Peyer's patch (tissue), 4 donors: Measurements from ENCODE around the gene GRHL3. TPM values are rescaled to one million over a fixed set of nuclear protein-coding genes. Genes with fewer than 3 reads are reported as not detected.

Experiments
- DNase-seq, 3 donors: peaks; one replicate each; pipeline ENCODE4 v3.0.0-alpha.2; 2017 to 2019
- H3K27ac ChIP-seq, 4 donors: fragments of 200-600 bp; sonication (generic); one replicate each; pipeline ENCODE4 v1.5.1; 2016 to 2019
- H3K27me3 ChIP-seq, 2 donors: fragments of 200-600 bp; sonication (generic); one replicate each; pipeline ENCODE4 v1.5.1; 2019
- H3K36me3 ChIP-seq, 3 donors: fragments of 200-600 bp; sonication (generic); one replicate each; pipeline ENCODE4 v1.5.1; 2016 to 2019
- H3K4me1 ChIP-seq, 4 donors: fragments of 200-600 bp; sonication (generic); one replicate each; pipeline ENCODE4 v1.5.1; 2016 to 2019
- H3K4me3 ChIP-seq, 4 donors: fragments of 200-600 bp; sonication (generic); 1 replicate in 3 of 4; 2 replicates in 1 of 4; pipeline ENCODE4 v1.5.1; 2016 to 2019; ENCODE audit warnings: mild to moderate bottlenecking in 1 of 4
- H3K9me3 ChIP-seq, 4 donors: fragments of 200-600 bp; sonication (generic); one replicate each; pipeline ENCODE4 v1.5.1; 2016 to 2019; ENCODE audit warnings: mild to moderate bottlenecking in 1 of 4
- CTCF ChIP-seq, 6 experiments: fragments of 450-650 bp in 4 of 6; fragments of 200-600 bp in 2 of 6; sonication (generic) in 1 of 6; IDR thresholded peaks; one replicate each; pipeline ENCODE4 v1.5.1; 2017 to 2019; ENCODE audit warnings: antibody characterized with exemption in 6 of 6, mild to moderate bottlenecking in 3 of 6, moderate library complexity in 1 of 6
- POLR2A ChIP-seq, 2 donors: fragments of 450-650 bp; IDR thresholded peaks; one replicate each; pipeline ENCODE4 v1.5.1; 2017; ENCODE audit warnings: antibody characterized with exemption in 2 of 2, mild to moderate bottlenecking in 2 of 2, moderate library complexity in 2 of 2
- total RNA-seq, 4 donors: library from RNA; depleted of rRNA; stranded (reverse); fragments of >200 nt; gene quantifications; one replicate each; pipeline ENCODE4 v1.1.0, GENCODE V29; 2016

Gene GRHL3
- total RNA-seq, 4 donors from 2014 or later = 0.35 to 1.1 (median 0.66) TPM; not detected in 1

DNA sequence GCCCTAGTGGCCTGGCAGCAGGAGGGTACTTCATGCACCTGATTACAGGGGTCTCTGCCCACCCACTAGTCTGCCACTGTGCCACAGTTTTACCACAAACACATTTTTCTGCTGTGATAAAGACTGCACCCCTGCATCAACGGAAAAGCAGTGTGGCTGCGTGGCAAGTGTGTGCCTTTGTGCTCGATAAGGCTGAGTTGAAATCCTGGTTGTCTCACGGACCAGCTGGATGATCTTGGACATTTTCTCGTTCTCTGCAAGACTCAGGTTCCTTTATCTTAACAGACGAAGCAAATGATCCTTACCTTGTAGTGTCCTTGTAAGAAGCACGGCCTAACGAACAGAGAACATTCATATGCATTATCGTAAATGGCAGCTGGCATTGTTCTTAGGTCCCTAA lies 10.2 kb downstream of the GRHL3 start:
- no peaks in the 10 kb centered on the region for H3K27me3 ChIP-seq
- no peak overlapping the region for H3K4me3 ChIP-seq
- no peak overlapping the region for H3K27ac ChIP-seq
- TF ChIP-seq CTCF (IDR thresholded peaks at IDR 0.05) = no peak
- no peak for TF ChIP-seq POLR2A (IDR thresholded peaks at IDR 0.05)
- H3K9me3 ChIP-seq = no peaks in the 10 kb centered on the region
- no peaks in the 10 kb centered on the region for H3K36me3 ChIP-seq
- DNase-seq = no peak
- no peaks in the 10 kb centered on the region for H3K4me1 ChIP-seq

- Histone ChIP-seq H3K36me3 (no peaks in the 10 kb centered on the region), H3K9me3 (no peaks in the 10 kb centered on the region), H3K27me3 (no peaks in the 10 kb centered on the region), H3K27ac (no peak overlapping the region), H3K4me3 (no peak overlapping the region), H3K4me1 (no peaks in the 10 kb centered on the region)
- no peak for DNase-seq
- no peak for TF ChIP-seq POLR2A (IDR thresholded peaks at IDR 0.05)
- no peak for TF ChIP-seq CTCF (IDR thresholded peaks at IDR 0.05)
Measured at GRCh38 chr1:24329797-24330543, 10.8 kb downstream of the GRHL3 start.

- Histone ChIP-seq H3K27ac (no peak overlapping the region), H3K4me1 (no peaks in the 10 kb centered on the region), H3K9me3 (no peaks in the 10 kb centered on the region), H3K4me3 (no peak overlapping the region), H3K36me3 (no peaks in the 10 kb centered on the region), H3K27me3 (no peaks in the 10 kb centered on the region)
- TF ChIP-seq POLR2A (IDR thresholded peaks at IDR 0.05) = no peak
- no peak for TF ChIP-seq CTCF (IDR thresholded peaks at IDR 0.05)
- DNase-seq = no peak
Measured at GRCh38 chr1:24331961-24332673, 13.0 kb downstream of the GRHL3 start.

DNA sequence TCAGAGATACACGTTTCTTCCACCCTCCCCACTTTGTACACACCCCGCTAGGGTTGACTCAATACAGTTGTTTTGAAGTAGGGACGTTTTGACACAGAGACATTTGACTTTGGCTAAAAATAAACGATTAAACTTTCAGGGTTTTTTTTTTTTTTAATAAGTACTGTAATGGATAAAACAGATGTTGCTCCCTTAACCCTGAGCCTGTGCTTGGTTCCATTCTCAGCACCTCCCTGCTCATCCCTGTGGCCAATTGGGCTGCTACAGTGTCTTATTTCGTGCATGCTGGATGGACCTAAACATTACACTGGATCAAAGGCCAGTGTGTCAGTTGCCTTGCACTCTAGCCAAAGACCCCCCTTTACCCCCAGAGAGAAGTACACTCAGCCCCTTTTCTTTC lies 16.9 kb downstream of the GRHL3 start:
- no peak for DNase-seq
- Histone ChIP-seq H3K4me1 (no peaks in the 10 kb centered on the region), H3K36me3 (no peaks in the 10 kb centered on the region), H3K27ac (no peak overlapping the region), H3K4me3 (no peak overlapping the region), H3K9me3 (no peaks in the 10 kb centered on the region), H3K27me3 (no peaks in the 10 kb centered on the region)
- TF ChIP-seq CTCF (IDR thresholded peaks at IDR 0.05) = no peak
- TF ChIP-seq POLR2A (IDR thresholded peaks at IDR 0.05) = no peak

GRCh38 chr1:24337455-24337854 lies 18.3 kb downstream of the GRHL3 start:
- Histone ChIP-seq H3K27me3 (no peaks in the 10 kb centered on the region), H3K4me3 (no peak overlapping the region), H3K4me1 (no peaks in the 10 kb centered on the region), H3K27ac (no peak overlapping the region), H3K36me3 (no peaks in the 10 kb centered on the region), H3K9me3 (no peaks in the 10 kb centered on the region)
- TF ChIP-seq POLR2A (IDR thresholded peaks at IDR 0.05) (no peak), CTCF (IDR thresholded peaks at IDR 0.05) (no peak)
- no peak for DNase-seq
